Daoy (cell line): ENCODE measurements around the gene CROCC2. TPM values are rescaled to one million over a fixed set of nuclear protein-coding genes. Genes with fewer than 3 reads are reported as not detected.

ENCODE experiments used
- DNase-seq: peaks from one replicate; pipeline ENCODE4 v3.0.0-alpha.2; 2015; ENCODE audit warnings: low read depth
- total RNA-seq: library from RNA; depleted of rRNA; stranded (reverse); fragments of >200 nt; shearing (Covaris generic); gene quantifications from 2 replicates; pipeline ENCODE4 v1.2.3, GENCODE V29; 2014

Gene CROCC2
- total RNA-seq, 1 experiment from 2014 or later = not detected

DNA sequence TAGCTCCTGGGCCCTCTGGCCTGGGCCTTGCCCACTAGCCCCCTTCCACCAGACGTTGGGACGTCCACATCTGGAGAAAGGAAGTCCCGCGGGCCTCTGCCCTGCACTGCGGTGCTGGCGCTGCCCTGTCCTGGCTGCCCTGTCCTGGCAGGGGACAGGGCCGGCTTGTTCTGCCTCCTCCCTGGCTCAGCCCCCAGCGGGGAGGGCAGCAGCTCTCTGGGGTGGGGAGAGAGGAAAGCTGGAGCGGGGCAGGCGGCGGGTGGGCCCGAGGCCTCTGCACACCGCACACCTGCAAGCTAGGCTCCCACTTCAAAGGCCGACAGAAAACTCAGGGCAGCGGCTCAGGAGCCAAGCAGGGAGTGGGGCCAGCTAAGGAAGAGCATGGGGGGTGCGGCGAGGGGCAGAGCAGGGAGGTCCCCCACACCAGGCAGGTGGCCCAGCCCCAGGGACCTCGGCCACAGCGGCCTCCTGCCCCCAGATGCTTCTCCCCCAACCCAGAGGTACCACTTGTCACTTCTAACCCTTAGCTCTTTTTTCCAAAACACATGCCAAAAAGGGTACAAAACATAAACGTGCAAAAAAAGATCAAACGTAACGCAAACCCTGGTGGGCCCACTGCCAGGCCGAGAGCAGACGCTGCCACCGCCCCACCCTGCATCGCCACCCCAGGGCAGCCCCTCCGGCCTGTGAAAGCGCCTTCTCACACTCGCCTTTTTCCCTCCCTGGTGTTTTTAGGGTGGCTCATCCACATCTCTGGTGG is 105.8 kb downstream of the CROCC2 start:
- DNase-seq = no peak

GRCh38 chr2:241014224-241014623 is 108.1 kb downstream of the CROCC2 start:
- DNase-seq = no peak

DNA sequence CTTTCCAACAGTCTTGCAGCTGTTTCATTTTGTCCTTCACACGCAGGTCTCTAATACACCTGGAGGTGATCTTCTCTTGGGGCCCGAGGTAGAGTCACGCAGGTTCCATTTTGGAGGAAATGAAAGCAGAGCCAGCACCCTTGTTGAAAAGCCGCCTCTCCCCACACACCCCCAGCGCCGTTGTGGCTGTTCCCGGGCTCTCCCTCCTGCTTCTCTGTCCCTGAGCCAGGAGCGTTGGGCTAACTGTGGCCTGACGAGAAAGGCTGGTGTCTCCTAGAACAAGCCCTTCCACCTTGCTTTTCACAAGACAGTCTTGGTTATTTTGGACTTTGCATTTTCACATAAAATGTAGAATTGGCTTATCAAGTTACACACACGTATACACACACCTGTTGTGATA is 108.6 kb downstream of the CROCC2 start:
- DNase-seq = no peak

GRCh38 chr2:241015439-241015838 is 109.3 kb downstream of the CROCC2 start:
- DNase-seq = no peak

DNA sequence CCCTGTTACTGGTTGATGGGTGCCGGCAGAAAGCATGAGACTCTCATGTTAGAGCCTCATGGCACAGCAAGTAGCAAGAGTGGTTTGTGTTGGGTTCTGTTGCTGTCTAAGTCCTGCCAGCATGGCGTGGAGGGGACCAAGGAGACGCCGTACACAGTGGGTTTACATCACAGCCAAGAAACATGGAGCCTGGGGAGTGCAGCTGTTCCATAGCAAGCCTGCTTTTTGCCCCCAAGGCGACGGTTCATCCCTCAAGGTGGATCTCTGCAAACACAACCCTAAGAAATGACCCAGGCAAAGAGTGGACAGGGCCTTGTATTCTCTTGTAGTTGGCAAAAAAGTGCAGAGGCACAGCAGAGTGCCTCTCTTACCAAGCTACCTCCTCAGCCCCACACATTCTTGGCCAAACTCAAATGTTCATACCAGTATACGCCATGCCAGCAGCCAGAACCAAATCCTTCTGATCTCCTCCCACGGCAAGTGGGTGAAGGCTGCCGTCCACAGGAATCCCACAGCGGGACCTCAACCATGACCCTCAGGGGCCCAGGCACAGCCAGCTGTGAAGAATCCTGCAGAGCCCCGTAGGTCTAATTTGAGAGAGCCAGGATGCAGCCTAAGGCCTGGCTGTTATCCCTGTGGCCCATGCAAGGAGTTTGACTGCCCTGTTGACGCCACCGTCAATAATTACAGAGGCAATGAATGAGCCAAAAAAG is 111.2 kb downstream of the CROCC2 start:
- no peak for DNase-seq

DNA sequence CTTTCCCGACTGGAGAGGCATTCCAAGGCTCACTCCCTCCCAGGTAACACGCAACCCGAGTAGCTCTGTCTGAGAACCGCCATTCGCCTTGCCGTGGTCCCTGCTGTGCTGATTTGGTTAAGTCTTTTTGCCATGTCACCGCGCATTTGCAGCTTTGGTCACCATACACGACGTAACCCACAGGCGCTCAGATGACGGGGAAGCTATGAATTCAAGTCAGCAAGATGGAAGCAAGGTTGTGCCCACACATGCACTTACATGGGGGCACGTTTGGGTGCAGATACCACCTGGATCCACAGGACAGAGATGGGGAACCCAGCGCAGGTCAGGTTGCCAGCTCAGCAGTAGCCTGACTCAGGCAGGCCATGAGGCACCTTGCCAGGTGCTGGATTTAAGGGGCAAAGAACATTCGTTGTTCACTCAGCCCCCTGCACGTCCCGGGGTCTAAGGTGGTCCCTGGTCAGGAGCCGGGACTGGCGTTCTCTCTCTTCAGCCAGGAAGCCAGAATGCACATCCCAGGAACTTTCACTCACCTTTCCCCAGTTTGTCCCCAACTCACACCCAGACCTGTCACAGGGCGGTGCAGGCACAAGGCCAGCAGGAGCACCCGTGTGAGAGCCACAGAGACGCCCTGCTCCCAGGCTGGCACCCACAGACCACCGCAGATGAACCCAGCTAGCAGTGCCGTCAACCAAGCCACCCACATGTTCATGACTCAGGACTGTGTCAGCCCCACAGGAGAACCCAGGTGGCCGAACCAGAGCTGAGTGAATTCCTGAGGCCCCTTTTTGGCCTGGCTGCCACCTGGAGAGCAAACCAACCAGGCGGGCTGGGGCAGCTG is 112.1 kb downstream of the CROCC2 start:
- no peak for DNase-seq

- no peak for DNase-seq
These were observed 113.5 kb downstream of the CROCC2 start for GRCh38 chr2:241019441-241020139.

DNA sequence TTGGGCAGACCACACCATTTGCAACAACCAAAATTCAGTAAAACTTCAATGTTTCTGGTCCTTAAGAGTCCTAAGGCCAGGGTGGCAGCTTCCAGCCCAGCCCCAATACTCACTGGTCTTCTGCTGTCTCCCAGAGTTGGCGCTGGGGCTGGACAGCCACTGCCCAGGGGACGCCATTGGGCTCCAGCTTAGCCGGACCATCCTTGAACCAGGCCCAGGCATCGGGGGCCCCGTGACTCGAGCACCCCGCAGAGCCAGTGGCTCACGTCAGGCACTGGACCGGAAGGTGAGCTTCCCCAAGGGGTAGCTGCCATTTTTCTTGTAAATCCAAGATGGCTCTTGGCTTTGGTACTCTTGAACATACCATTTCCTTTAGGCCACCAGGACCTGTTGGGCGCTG is 114.1 kb downstream of the CROCC2 start:
- no peak for DNase-seq

DNA sequence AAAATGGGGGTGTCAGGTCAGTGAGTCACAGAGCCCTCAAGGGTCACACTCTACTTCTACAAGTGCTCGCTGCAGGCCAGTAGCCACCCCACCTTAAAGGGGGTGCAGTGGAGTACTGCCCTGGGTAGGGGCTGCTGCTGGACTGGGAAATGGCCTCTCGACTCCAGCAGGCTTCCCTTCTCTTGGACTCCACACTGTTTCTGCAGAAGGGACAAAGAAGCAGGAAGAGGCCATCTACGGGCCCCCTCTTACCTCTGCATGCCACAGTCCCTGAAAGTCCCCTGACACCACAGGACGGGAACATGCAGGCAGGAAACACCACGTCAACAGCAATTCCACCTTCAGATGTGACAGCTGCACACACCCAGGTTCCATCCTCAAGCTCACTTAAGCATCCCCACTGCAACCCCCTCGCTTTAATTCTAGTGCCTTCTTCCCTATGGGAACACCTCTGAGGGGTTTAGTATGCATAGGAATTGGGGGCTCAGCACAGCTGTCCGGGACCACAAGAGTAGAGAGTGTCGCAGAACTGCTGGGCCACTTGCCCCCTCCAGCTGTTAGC is 114.6 kb downstream of the CROCC2 start:
- no peak for DNase-seq

- DNase-seq = no peak
These were observed 119.5 kb downstream of the CROCC2 start for GRCh38 chr2:241025639-241026038.

- no peak for DNase-seq
These were observed 123.6 kb downstream of the CROCC2 start for GRCh38 chr2:241029599-241030332.

DNA sequence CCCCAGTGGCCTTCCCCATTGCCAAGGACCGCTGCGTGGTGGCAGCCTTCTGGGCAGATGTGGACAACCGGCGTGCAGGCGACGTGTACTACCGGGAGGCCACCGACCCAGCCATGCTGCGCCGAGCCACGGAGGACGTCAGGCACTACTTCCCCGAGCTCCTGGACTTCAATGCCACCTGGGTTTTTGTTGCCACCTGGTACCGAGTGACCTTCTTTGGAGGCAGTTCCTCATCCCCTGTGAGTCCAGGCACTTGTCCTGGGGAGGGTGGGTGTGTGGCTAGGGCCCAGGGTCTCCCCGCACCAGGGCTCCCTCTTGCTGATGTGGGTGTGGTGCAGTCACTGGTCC is 124.2 kb downstream of the CROCC2 start:
- DNase-seq = no peak

- DNase-seq = no peak
These were observed 124.7 kb downstream of the CROCC2 start for GRCh38 chr2:241030883-241031282.

DNA sequence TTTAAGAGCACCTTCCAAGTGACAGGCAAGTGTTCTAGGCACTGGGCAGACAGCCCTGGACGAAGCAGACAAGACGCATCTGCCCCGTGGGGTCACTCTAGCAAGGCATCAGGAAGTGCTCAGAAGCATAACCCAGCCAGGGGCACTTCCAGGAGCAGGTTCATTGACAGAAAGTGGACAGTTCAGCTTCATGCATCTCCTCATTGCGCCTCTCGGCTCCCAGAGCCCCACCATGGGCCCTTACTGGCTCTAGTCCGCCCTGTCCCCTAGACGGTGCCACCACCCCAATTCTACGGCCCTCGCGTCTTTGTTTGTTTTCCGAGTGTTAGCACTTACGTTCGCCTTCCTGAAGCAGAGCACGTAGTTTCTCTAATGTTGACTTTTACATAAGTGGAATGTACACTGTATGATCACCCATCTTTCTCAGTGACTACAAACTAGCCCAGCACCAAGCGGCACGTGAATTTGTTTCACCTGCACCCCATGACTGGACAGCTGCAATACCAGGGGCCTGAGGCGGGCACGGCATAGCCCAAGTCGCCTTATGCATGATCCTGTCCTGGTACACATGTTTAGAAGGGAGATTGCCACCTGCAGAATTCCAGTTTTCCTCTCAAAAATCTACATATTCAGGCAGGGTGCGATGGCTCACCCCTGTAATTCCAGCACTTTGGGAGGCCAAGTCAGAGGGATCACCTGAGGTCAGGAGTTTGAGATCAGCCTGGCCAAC is 125.5 kb downstream of the CROCC2 start:
- no peak for DNase-seq

GRCh38 chr2:241033336-241033987 is 127.3 kb downstream of the CROCC2 start:
- DNase-seq = no peak

DNA sequence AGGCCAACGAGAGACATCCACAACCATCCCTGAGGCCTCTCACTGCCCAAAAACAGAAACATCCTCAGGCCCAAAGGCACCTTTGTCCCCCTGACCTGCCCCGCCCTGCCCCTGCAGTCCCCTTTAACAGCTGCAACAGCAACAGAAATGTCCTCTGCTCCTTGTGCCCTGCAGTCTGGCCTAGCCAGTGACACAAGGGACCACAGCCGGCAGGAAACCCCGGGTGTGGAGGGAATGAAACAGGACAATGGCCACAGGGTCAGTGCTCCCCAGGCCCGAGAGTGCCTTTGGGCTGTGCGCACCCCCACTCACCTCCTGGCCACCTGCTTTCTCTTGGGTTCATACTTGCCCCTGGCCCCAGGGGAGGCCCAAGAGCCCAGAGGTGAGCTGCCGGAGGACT is 127.9 kb downstream of the CROCC2 start:
- no peak for DNase-seq

DNA sequence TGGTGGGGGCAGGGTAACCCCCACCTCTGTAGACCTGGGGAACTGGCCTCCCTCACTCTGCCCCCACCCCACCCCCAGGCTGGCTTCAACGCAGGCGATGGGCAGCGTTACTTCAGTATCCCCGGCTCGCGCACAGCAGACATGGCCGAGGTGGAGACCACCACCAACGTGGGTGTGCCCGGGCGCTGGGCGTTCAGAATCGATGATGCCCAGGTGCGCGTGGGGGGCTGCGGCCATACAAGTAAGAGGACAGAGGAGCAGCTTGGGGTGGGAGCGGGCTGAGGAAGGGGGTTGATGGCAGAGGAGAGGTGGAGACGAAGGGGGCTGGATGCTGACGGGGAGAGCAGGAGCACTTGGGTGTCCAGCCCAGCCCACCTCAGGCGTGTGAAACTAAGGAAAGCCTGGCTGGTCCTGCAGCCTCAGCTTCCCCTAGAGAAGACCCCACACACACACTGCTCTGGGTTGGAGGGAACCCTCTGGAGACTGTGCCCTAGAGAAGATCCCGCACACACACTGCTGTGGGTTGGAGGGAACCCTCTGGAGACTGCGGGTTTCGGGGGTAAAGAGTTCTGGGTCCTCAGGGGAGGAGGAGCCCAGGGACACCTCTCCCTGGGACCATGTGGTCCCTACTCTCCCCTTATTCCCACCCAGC is 128.5 kb downstream of the CROCC2 start:
- DNase-seq = no peak

DNA sequence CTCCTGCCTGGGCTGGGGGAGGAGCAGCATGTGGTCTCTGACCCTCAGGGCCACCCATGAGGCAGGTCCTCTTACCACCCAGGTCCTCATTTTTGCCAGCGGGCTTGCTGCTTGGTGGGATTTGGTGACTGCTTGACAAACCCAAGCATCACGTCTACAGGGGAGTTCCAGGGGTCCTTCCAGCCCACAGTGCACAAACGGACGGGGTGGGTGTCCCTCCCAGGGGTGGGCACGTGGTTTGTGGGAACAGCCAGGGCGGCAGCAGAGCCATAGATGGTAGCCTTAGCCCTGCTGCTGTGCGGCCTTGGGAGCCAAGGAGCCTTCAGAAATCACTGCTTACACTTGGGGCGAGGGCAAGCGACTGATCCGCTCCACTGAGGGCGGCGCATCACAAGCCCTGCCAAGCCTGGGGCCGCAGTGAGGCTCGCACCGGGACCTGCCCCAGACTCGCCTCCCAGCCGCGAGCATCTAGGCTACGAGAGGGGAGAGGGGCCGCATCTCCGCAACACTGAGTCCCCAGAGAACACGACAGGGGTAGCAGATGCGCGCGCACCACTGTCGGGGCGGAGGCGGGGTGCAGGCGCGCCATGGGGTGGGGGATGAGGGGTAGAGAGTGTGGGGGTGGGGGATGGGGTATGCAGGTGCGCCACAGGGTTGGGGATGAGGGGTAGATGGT is 129.1 kb downstream of the CROCC2 start:
- DNase-seq = no peak
